Activated naive CD4-positive, alpha-beta T cell treated with anti-CD3 and anti-CD28 coated beads, Interleukin-2, amount 50 U/mL, for 72 hours (primary cell): ENCODE measurements around the gene MAMDC2. TPM values are rescaled to one million over a fixed set of nuclear protein-coding genes. Genes with fewer than 3 reads are reported as not detected.

Experiments
- ATAC-seq, 2 donors: fragments of 150-1000 bp; cut with Tn5 transposase; 2 replicates each; pipeline ENCODE4 v1.10.0; 2021; ENCODE audit warnings: mild to moderate bottlenecking in 2 of 2, moderate library complexity in 2 of 2
- DNase-seq, 2 donors: peaks; one replicate each; pipeline ENCODE4 v3.0.0; 2021 to 2022; ENCODE audit warnings: low spot score in 2 of 2
- H3K27ac Mint-ChIP-seq, 2 donors: one replicate each; pipeline ENCODE4 v1.8.0; 2022; ENCODE audit warnings: mild to moderate bottlenecking in 2 of 2, mixed read lengths in 2 of 2
- H3K36me3 Mint-ChIP-seq, 2 donors: one replicate each; pipeline ENCODE4 v1.8.0; 2022; ENCODE audit warnings: mixed read lengths in 2 of 2
- H3K9me3 Mint-ChIP-seq, 2 donors: one replicate each; pipeline ENCODE4 v1.8.0; 2022; ENCODE audit warnings: mixed read lengths in 2 of 2
- total RNA-seq, 2 donors: library from RNA; stranded (reverse); gene quantifications; one replicate each; pipeline ENCODE4 v1.2.3, GENCODE V29; 2022

MAMDC2 gene
- total RNA-seq, 2 donors from 2014 or later = not detected

- peak in 1 of 2 donors; percentile 69 for DNase-seq
- Mint-ChIP-seq H3K27ac (no peak overlapping the region), H3K9me3 (no peaks in the 10 kb centered on the region), H3K36me3 (no peaks in the 10 kb centered on the region)
- peak; percentile 57 to 66 for ATAC-seq
These were observed 67.5 kb downstream of the MAMDC2 start for GRCh38 chr9:70111042-70111602.

- no peak overlapping the region for H3K27ac Mint-ChIP-seq
- no peaks in the 10 kb centered on the region for H3K36me3 Mint-ChIP-seq
- H3K9me3 Mint-ChIP-seq = no peaks in the 10 kb centered on the region
- ATAC-seq = peak; percentile 68 to 71
- DNase-seq = no peak
These were observed 68.1 kb downstream of the MAMDC2 start for GRCh38 chr9:70111641-70112236.

GRCh38 chr9:70112981-70113380 lies 69.3 kb downstream of the MAMDC2 start:
- H3K36me3 Mint-ChIP-seq = no peaks in the 10 kb centered on the region

GRCh38 chr9:70113403-70114022 lies 69.9 kb downstream of the MAMDC2 start:
- DNase-seq (peak in 1 of 2 donors; percentile 29), ATAC-seq (no peak)
- no peak overlapping the region for H3K27ac Mint-ChIP-seq
- no peaks in the 10 kb centered on the region for H3K36me3 Mint-ChIP-seq
- peaks cover 0 to 3% of the 10 kb centered on the region in 2 donors for H3K9me3 Mint-ChIP-seq

More at GRCh38 chr9:70112981-70113380, 69.3 kb downstream of the MAMDC2 start:
- ATAC-seq (no peak), DNase-seq (no peak)
- peaks cover 0 to 3% of the 10 kb centered on the region in 2 donors for H3K9me3 Mint-ChIP-seq
- H3K27ac Mint-ChIP-seq = no peak overlapping the region

- ATAC-seq = no peak
- Mint-ChIP-seq H3K9me3 (peaks cover 0 to 3% of the 10 kb centered on the region in 2 donors), H3K27ac (no peak overlapping the region), H3K36me3 (no peaks in the 10 kb centered on the region)
- no peak for DNase-seq
These were observed 71.2 kb downstream of the MAMDC2 start for GRCh38 chr9:70114898-70115297.

GRCh38 chr9:70117835-70118319 lies 74.2 kb downstream of the MAMDC2 start:
- ATAC-seq (no peak), DNase-seq (no peak)
- peaks cover 0 to 3% of the 10 kb centered on the region in 2 donors for H3K9me3 Mint-ChIP-seq
- no peaks in the 10 kb centered on the region for H3K36me3 Mint-ChIP-seq
- no peak overlapping the region for H3K27ac Mint-ChIP-seq

GRCh38 chr9:70119786-70120185 lies 76.1 kb downstream of the MAMDC2 start:
- Mint-ChIP-seq H3K9me3 (peaks cover 0 to 3% of the 10 kb centered on the region in 2 donors), H3K36me3 (no peaks in the 10 kb centered on the region), H3K27ac (no peak overlapping the region)
- DNase-seq (no peak), ATAC-seq (no peak)

GRCh38 chr9:70120834-70121510 lies 77.3 kb downstream of the MAMDC2 start:
- peaks cover 0 to 3% of the 10 kb centered on the region in 2 donors for H3K9me3 Mint-ChIP-seq
- DNase-seq = no peak
- H3K27ac Mint-ChIP-seq = no peak overlapping the region
- no peaks in the 10 kb centered on the region for H3K36me3 Mint-ChIP-seq
- ATAC-seq = peak in 1 of 2 donors; percentile 59

GRCh38 chr9:70121818-70122436 lies 78.3 kb downstream of the MAMDC2 start:
- Mint-ChIP-seq H3K27ac (no peak overlapping the region), H3K9me3 (peaks cover 0 to 3% of the 10 kb centered on the region in 2 donors), H3K36me3 (no peaks in the 10 kb centered on the region)
- DNase-seq = no peak
- ATAC-seq = no peak

- DNase-seq (no peak), ATAC-seq (no peak)
- H3K27ac Mint-ChIP-seq = no peak overlapping the region
- H3K9me3 Mint-ChIP-seq = no peaks in the 10 kb centered on the region
- no peaks in the 10 kb centered on the region for H3K36me3 Mint-ChIP-seq
These were observed 80.0 kb downstream of the MAMDC2 start for GRCh38 chr9:70123695-70124094.

- Mint-ChIP-seq H3K9me3 (no peaks in the 10 kb centered on the region), H3K36me3 (no peaks in the 10 kb centered on the region), H3K27ac (no peak overlapping the region)
- no peak for ATAC-seq
- DNase-seq = no peak
These were observed 82.1 kb downstream of the MAMDC2 start for GRCh38 chr9:70125621-70126263.

- no peak for ATAC-seq
- no peak for DNase-seq
- Mint-ChIP-seq H3K9me3 (no peaks in the 10 kb centered on the region), H3K27ac (no peak overlapping the region), H3K36me3 (no peaks in the 10 kb centered on the region)
These were observed 83.4 kb downstream of the MAMDC2 start for GRCh38 chr9:70127036-70127435.

- DNase-seq (no peak), ATAC-seq (no peak)
- Mint-ChIP-seq H3K27ac (no peak overlapping the region), H3K36me3 (no peaks in the 10 kb centered on the region), H3K9me3 (no peaks in the 10 kb centered on the region)
These were observed 84.1 kb downstream of the MAMDC2 start for GRCh38 chr9:70127540-70128416.

- no peak for DNase-seq
- ATAC-seq = no peak
- no peaks in the 10 kb centered on the region for H3K9me3 Mint-ChIP-seq
- no peaks in the 10 kb centered on the region for H3K36me3 Mint-ChIP-seq
- no peak overlapping the region for H3K27ac Mint-ChIP-seq
These were observed 86.6 kb downstream of the MAMDC2 start for GRCh38 chr9:70130266-70130665.

GRCh38 chr9:70131296-70131695 lies 87.6 kb downstream of the MAMDC2 start:
- Mint-ChIP-seq H3K36me3 (no peaks in the 10 kb centered on the region), H3K9me3 (no peaks in the 10 kb centered on the region), H3K27ac (no peak overlapping the region)
- DNase-seq (no peak), ATAC-seq (no peak)
